ENCODE data around the gene SYNM.

Gene SYNM

DNA sequence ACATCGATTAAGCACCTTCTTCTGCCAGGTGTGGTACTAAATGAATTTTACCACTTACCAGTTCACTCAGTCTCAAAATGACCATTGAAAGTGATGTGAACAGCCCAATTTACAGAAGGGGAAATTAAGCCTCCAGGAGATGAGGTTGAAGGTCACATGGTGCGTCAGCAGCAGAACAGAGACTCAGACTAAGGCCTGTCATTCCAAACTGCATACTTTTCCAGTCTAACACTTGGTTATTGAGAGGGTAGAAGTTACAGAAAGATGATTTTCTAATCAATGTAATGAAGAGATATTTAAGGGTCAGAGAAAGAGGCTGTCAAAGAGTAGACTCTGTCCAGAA, 76.1 kb downstream of the SYNM start:
- Histone ChIP-seq H3K27ac (no peak overlapping the region), H3K4me3 (IDR thresholded peaks at IDR 0.05; ENCODE audit: insufficient read depth, low read depth, low read length) (no peak overlapping the region), H3K79me2 (ENCODE audit: insufficient read depth, low read depth) (no peaks in the 10 kb centered on the region), H3K27me3 (ENCODE audit: insufficient read depth, low read depth) (no peaks in the 10 kb centered on the region), H3K36me3 (ENCODE audit: insufficient read depth) (no peaks in the 10 kb centered on the region), H2AFZ (ENCODE audit: low read depth) (no peak overlapping the region), H3K4me1 (ENCODE audit: low read depth, poor library complexity, severe bottlenecking) (no peaks in the 10 kb centered on the region), H4K20me1 (ENCODE audit: insufficient read depth) (no peaks in the 10 kb centered on the region), H3K4me2 (no peak overlapping the region), H3K9ac (no peak overlapping the region)
- no peak for TF ChIP-seq CTCF (conservative IDR thresholded peaks at IDR 0.05; ENCODE audit: low read depth, low read length)

DNA sequence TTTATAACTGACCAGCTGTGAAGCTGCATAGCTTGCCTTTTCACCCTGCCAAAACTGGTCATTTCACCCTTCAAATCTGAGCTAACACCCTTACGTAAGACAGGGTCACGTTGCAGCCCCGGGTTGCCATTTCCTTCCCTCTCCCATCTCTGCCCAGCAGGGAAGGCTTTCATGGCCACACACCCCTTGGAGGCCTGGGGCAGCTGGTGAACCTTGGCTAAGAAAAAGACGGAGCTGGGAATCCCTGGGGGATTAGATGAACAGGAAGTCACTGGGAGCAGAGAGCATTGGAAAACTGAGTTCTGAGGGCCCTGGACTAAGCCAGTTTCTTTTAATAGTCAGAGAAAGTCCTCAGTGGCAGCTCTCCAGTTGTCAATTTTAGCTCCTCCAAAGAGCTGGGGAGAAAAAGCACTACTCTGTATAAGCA, 76.7 kb downstream of the SYNM start:
- no peaks in the 10 kb centered on the region for H3K36me3 ChIP-seq (ENCODE audit: insufficient read depth)
- H3K4me3 ChIP-seq (IDR thresholded peaks at IDR 0.05; ENCODE audit: insufficient read depth, low read depth, low read length): no peak overlapping the region
- no peak overlapping the region for H3K4me2 ChIP-seq
- H3K4me1 ChIP-seq (ENCODE audit: low read depth, poor library complexity, severe bottlenecking): no peaks in the 10 kb centered on the region
- H3K79me2 ChIP-seq (ENCODE audit: insufficient read depth, low read depth): no peaks in the 10 kb centered on the region
- no peak for TF ChIP-seq CTCF (conservative IDR thresholded peaks at IDR 0.05; ENCODE audit: low read depth, low read length)
- no peak overlapping the region for H3K27ac ChIP-seq
- H2AFZ ChIP-seq (ENCODE audit: low read depth): no peak overlapping the region
- H3K27me3 ChIP-seq (ENCODE audit: insufficient read depth, low read depth): no peaks in the 10 kb centered on the region
- H4K20me1 ChIP-seq (ENCODE audit: insufficient read depth): no peaks in the 10 kb centered on the region
- H3K9ac ChIP-seq: no peak overlapping the region

DNA sequence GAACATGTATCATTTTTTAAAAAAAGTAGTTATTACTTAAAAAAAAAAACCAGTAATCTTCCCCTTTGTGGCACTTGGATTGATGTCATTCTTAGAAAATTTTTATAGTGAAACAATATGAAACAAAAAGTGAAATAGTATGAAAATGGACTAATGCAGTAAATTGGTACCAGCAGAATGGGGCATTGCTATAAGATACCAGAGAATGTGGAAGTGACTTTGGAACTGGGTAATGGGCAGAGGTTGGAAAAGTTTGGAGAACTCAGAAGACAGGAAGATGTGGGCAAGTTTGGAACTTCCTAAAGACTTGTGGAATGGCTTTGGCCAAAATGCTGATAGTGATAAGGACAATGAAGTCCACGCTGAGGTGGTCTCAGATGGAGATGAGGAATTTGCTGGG, 77.9 kb downstream of the SYNM start:
- no peak overlapping the region for H3K9ac ChIP-seq
- no peaks in the 10 kb centered on the region for H4K20me1 ChIP-seq (ENCODE audit: insufficient read depth)
- no peak overlapping the region for H3K4me2 ChIP-seq
- no peak overlapping the region for H3K27ac ChIP-seq
- H3K79me2 ChIP-seq (ENCODE audit: insufficient read depth, low read depth): no peaks in the 10 kb centered on the region
- H3K4me3 ChIP-seq (IDR thresholded peaks at IDR 0.05; ENCODE audit: insufficient read depth, low read depth, low read length): no peak overlapping the region
- H3K4me1 ChIP-seq (ENCODE audit: low read depth, poor library complexity, severe bottlenecking): no peaks in the 10 kb centered on the region
- H3K27me3 ChIP-seq (ENCODE audit: insufficient read depth, low read depth): no peaks in the 10 kb centered on the region
- no peak overlapping the region for H2AFZ ChIP-seq (ENCODE audit: low read depth)
- no peak for TF ChIP-seq CTCF (conservative IDR thresholded peaks at IDR 0.05; ENCODE audit: low read depth, low read length)
- H3K36me3 ChIP-seq (ENCODE audit: insufficient read depth): no peaks in the 10 kb centered on the region
